IPS-18c (cell line): ENCODE results near the gene KIF26A.

Experiments
- H3K4me3 ChIP-seq: 2 replicates; pipeline ENCODE4 v1.7.0; 2013; ENCODE audit warnings: low read depth, mild to moderate bottlenecking, low read length, moderate library complexity; ENCODE audit not compliant: insufficient read depth
- H3K9me3 ChIP-seq: one replicate; pipeline ENCODE4 v1.6.1; 2013; ENCODE audit warnings: mild to moderate bottlenecking, low read length, moderate library complexity; ENCODE audit not compliant: control insufficient read depth, insufficient read depth

The KIF26A gene

DNA sequence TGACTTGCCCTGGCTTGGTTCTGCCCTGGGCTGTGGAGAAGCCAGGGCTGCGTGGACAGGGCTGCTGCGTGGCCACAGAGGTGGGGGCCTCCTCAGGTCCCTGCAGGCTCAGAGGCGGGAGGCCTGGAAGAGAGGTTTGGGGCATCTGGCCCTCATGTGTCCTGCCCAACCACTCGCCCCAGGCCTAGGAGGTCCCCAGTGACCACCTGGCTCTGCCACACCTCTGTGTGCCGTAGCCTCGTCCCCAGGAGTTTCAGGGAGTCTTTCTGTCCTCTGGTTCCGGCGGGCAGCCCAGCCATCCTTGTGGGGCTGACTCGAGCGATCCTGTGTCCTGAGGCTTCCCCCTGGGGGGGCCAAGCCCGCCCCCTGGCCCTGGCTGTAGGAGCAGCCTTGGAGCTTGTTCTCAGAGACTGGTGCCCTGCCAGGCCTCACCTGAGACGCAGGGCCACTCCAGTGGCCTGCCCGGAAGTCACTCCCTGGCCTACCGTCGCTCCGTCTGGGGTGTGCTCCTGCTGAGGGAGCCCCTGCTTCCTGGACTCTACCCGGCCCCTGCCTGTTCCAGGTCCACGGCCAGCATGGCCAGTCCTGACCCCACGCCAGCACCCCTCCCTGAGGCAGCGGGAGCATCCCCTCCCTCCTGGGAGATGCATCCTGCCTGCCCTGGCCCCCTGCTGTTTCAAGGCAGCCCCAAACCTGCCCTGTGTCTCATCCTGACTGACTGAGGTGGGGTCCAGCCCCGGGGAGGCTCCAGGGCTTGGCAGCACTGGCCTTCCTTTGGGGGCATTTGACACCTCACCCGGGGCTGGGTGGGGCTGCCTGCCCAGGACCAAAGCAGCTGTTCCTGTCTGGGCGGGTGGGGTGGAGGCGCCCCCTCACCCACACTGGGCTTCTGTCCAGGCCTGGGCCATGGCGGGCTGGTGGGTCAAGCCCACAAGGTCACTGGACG, 39.0 kb upstream of the KIF26A start:
- H3K4me3 ChIP-seq, result no peak overlapping the region
- H3K9me3 ChIP-seq, result no peaks in the 10 kb centered on the region

DNA sequence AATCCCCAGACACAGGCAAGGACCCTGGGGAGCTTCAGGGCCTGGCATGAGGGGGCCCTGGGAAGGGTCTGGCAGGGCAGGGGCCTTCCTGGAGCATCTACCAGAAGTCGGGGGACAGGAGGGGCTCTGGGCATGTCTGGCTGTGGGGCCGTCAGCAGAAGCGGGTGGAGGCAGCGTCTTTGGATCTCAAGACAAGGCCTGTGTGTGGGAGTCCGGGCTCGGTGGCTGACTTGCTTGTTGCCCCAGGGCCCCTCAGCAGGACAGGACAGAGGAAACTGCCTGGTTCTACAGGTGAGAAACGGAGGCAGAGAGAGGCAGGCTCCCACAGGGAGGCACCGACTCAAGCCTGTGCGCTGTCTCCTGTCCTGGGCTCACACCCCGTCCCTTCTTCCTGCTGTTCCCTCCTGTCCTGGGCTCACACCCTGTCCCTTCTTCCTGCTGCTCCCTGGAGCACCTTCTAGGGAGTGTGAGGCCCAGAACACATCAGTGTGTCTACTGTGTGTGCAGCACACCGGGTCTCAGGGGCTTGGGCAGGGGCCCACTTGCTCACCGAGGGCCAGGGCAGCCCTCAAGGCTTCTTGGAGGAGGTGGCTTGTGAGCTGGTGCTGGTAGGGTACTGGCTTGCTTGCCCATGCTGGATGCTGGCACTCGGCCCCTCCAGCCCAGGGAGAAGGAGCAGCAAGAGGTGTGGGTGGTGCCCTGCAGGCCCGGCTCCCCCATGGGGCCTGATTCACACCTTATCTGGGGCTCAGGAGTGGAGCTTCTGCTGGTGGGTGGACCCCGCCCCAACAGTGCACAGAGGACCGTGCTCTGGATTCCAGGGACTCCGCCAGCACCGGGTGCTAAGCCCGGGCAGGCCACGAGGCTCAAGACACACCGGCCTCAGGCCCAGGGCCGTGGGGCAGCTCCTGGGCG, 38.0 kb upstream of the KIF26A start:
- no peaks in the 10 kb centered on the region for H3K9me3 ChIP-seq
- H3K4me3 ChIP-seq, result no peak overlapping the region

DNA sequence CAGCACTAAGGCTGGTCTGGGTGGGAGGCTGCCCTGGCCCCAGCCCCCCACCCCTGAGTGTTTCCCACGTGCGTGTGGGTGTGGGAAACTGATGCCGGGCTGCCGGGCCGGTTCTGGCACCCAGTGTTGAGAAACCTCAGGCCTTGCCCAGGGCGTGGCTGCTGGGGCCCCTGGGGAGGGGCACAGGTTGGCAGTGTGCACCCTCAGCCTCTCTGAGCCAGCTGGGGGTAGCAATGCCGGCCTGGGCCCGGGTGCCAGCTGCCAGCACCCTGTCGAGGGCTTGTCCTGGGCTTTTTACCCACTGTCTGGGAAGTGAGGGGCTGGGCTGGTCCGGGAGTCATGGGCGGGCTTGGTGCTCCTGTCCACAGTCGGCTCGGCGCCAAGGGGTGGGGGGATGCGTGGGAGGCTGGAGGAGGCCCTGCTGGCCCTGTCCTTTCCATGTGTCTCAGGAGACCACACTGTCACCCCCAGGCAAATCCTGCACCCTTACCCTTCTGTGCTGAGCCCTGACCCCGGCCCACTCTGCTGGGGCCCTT, 37.2 kb upstream of the KIF26A start:
- H3K4me3 ChIP-seq, result no peak overlapping the region
- H3K9me3 ChIP-seq, result no peaks in the 10 kb centered on the region

DNA sequence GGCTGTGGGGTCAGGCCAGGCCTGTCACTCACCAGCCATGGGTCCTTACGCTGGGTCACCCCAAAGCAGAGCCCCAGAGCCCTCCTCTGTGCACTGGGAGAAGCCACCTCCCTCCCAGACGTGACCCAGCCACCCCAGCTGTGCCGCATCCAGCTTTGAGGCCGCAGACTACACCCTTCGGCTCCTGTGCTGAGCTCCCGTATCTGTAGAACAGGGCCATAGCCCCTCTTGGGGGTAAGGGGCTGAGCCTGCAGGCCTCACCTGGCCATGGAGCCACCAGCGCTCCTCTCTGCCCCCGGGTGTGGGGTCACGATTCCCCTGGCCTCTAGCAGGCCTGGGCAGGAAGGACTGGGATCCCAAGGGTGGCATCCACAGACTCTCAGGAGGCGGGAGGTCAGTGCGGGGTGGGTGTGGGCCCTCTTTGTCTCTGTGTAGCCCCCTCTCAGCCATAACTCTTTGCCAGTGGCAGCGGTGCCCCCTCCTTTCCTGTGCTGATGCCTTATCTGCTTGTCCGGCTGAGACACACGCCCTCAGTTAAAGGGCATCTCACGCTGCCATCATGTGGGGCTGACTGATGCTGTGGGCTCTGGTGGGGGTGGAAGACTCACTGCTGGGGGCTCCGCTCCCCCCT, 36.6 kb upstream of the KIF26A start:
- H3K9me3 ChIP-seq, result no peaks in the 10 kb centered on the region
- H3K4me3 ChIP-seq, result no peak overlapping the region

DNA sequence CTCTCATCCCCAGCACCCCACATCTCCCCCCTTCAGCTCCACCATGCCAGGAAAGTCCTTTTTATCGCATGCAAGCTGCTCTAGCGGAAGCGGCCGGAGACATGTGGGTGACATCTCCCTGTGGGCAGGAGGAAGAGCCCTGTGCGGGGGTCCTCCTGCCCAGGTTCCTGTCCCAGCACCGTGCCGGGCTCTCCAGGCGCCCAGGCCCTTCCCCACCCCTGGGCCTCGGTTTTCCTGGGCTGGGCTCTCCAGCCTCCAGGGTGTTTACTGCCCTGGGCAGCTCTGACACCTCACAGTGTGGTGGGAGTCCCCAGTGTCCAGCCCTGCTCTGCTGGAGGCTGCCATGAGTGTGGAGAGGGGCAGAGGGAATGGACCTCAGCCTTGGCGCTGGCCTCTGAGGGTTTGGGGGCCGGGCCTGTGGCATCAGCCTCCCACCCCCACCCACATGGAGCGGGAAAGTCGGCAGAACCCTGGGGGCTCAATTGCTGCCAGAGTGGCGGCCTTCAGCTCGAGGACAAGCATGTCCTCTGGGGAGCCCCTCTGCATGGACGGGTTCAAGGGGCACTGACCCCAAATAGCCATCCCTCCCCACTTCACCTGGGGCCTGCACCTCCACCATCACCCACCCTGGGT, 36.0 kb upstream of the KIF26A start:
- Histone ChIP-seq H3K9me3 (no peaks in the 10 kb centered on the region), H3K4me3 (no peak overlapping the region)

DNA sequence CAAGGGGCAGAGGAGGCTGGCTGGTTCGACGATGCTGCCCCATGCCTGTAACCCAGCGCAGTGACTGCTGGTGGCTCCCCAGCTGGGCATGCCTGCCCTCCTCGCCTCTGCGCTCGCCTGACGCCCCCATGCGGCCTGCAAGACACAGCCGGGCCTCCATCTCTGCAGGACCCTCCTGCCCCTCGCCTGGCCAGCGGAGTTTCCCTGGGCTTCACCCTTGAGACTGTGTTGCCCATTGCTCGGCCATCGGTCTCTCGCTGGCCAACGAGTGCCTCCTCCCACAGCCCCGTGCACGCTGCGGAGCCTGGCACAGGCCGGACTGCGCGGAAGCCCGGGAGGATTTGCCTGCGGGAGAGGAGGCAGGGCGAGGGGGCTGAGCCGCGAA, 35.3 kb upstream of the KIF26A start:
- no peak overlapping the region for H3K4me3 ChIP-seq
- H3K9me3 ChIP-seq, result no peaks in the 10 kb centered on the region

DNA sequence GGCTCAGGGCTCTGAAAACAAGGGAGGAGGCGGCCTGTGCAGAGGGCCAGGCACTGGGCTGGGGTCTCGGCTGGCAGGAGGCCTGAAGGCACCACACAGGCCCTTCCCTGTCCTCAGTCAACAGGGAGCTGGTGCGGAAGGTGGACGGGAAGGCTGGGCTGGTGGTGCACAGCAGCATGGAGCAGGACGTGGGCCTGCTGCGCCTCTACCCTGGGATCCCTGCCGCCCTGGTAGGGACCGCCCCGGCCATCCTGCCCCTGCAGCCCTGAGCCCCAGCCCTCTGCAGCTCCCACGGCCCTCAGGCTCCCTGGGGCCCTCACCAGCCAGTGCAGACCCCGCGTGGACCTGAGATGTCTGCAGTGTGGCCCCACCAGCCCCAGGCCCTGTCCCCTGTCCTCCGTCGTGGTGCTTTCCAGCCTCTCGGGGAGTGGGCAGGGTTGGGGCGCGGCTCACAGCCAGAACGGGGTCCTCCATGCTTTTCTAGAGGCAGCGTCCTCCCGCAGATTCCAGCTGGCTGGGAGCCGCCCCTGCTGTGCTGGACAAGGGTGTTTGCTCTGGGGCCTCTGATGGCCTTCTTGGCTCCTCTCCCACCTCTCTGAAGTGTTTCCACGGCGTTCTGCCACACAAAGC, 34.8 kb upstream of the KIF26A start:
- no peak overlapping the region for H3K4me3 ChIP-seq
- H3K9me3 ChIP-seq, result no peaks in the 10 kb centered on the region

DNA sequence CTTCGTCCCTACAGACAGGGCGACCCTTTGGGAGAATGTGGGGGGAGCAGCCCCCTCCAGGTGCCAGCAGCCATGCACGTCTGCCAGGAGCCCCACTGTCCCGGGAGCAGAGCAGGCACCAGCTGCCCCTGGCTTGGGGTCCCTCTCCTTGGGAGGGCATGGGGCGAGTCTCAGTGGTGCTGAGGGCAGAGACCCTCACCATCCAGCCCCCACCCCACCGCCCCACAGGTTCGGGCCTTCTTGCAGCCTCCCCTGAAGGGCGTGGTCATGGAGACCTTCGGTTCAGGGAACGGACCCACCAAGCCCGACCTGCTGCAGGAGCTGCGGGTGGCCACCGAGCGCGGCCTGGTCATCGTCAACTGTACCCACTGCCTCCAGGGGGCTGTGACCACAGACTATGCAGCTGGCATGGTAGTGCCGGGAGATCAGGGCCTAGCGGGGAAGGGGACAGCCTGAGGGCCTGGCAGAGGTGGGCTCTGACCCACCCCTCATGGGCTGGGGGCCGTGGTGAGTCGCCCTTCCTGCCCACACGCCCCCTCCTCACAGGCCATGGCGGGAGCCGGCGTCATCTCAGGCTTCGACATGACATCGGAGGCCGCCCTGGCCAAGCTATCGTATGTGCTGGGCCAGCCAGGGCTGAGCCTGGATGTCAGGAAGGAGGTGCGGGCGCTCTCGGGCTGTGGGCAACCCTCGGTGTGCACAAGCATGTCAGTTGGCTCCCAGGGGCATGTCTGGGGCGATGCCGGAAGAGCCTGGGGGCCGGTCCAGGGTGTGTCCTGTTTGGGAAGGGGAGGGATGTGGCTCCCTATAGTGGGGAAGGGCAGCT, 34.1 kb upstream of the KIF26A start:
- H3K9me3 ChIP-seq, result no peaks in the 10 kb centered on the region
- H3K4me3 ChIP-seq, result no peak overlapping the region

DNA sequence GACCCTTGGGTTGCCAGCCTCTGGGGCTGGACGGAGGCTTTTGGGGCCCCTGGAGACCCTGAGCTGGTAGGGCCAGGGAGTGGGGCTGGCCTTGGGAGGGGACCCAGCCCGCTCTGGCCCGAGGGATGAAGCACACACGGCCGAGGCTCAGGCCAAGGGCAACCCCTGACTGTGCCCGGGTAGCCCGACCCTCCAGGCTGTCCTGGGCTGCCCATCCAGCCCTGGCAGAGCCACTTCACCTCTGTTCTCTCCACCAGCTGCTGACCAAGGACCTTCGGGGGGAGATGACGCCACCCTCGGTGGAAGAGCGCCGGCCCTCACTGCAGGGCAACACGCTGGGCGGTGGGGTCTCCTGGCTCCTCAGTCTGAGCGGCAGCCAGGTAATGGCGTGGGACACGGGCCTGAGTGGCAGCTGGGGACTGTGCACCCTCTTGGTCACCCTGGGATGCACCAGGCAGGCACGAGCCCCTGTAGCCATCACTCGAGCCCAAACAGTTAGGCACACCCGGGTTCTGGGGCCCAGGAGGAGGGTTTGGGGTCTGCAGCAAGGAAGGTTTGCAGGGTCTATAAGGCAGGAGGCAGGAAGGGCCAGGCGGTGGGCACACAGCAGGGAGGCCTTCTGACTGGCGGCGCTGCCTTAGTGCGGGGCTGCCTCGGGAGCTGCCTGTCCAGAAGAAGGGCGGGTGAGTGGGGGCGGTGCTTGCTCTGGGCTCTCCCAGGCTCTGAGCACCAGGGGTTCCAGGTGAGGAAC, 33.1 kb upstream of the KIF26A start:
- Histone ChIP-seq H3K4me3 (no peak overlapping the region), H3K9me3 (no peaks in the 10 kb centered on the region)

DNA sequence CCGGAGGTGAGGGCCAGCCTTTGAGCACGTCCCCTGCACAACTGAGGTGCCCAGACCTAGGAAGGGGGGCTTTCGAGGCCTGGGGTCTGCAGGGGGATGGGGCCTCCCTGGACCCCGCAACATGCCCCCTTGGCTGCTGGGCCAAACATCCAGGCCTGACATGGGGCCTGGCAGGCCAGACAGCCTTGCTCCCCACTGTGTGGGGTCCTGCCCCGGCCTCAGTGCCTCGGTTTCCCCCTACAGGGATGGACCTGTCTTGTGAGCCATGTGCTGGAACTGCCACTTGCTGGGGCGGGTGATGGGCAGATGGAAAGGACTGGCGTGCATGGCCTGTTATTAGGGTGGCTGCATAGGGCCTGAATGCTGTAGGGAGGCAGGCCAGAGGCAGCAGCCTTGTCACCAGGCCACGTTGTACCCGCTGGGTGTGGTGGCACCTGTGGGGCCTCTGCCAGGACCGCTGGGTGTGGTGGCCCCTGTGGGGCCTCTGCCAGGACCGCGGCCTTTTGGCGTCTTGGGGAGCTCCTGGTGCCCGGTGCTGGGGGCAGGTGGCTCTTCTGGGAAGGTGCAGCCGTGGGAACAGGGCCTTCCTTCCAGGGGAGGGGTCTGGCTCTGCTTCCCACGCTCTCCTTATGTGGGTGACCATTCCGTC, 32.4 kb upstream of the KIF26A start:
- Histone ChIP-seq H3K4me3 (no peak overlapping the region), H3K9me3 (no peaks in the 10 kb centered on the region)

DNA sequence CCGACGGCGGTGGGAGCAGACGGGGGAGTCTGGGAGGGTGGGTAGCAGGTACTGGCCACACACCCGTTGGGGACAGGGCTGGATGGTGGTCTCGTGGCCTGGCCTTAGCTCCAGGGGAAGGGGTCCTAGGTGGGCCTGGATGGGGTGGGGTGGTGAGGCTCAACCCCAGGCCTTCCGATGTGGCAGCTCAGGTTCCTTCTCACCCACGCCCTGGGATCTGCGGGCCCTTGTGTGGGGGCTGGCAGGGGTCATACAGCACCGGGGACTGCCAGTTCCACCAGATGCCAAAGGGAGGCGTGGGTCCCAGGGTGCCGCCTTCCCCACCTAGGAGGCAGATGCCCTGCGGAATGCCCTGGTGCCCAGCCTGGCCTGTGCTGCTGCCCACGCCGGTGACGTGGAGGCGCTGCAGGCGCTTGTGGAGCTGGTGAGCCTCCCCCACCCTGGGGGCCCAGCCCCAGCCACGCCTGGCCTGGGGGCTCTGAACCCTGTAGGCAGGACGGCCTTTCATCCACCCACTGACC, 31.9 kb upstream of the KIF26A start:
- Histone ChIP-seq H3K9me3 (no peaks in the 10 kb centered on the region), H3K4me3 (no peak overlapping the region)

DNA sequence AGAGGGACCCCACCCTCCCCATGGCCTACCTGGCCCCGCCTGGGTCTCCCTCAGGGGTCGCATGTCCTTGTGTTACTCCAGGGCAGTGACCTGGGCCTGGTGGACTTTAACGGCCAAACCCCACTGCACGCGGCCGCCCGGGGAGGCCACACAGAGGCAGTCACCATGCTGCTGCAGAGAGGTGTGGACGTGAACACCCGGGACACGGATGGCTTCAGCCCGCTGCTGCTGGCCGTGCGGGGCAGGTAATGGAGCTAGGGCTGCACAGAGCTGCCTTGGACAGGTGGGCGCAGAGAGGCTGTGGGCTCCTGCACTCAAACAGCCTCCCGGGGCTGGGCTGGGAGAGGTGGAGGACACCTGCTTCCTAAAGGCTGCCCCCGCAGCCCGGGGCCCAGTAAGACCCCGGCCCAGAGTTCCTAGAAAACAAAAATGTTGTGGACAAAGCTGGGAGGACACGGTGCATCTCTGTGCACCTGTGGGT, 31.2 kb upstream of the KIF26A start:
- no peak overlapping the region for H3K4me3 ChIP-seq
- H3K9me3 ChIP-seq, result no peaks in the 10 kb centered on the region

DNA sequence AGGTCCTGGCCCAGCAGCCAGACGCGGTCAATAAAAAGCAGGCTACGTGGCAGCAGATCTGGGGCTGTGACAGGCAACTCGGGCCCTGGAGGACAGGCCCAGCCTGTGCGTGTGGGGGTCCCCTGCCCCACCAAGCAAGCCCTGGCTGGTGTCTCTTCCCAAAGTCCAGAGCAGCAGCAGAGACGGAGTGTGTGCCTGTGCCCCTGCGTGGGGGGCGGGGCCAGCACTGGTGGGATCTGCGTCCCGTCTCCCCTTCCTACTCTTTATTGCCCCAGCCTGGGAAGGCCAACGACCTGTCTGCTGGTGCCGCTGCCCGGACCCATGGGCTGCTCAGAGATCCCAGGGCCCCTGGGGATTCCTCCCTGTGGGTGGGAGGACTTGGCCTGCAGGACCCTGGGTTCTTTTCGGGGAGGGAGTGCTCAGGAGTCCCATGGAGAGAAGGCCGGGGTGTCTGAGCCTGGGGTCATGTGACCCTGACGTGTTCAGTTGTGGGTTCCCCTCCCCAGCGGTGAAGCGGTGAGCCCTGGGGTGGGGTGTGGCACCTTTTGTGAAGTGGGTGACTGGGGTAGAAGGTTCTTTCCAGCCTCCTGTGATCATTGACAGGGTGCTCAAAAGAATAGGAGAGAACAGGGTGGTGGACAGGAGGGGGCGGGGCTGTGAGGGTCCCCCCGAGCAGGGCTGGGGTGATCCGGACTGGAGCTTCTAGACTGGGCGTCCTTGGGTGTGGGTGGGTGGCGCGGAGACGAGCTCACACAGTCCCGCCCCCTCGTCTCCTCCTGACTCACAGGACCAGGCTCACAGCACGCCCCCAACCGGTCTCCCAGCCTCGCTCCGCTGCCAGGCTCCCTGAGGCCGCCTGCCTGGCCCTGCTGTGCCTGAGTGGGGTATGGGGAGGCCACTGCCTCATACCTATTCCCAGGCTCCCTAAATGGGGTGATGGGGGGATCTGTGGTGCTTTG, 30.5 kb upstream of the KIF26A start:
- Histone ChIP-seq H3K4me3 (no peak overlapping the region), H3K9me3 (no peaks in the 10 kb centered on the region)
